Measurements from ENCODE around the gene TUBB2B.

DNA sequence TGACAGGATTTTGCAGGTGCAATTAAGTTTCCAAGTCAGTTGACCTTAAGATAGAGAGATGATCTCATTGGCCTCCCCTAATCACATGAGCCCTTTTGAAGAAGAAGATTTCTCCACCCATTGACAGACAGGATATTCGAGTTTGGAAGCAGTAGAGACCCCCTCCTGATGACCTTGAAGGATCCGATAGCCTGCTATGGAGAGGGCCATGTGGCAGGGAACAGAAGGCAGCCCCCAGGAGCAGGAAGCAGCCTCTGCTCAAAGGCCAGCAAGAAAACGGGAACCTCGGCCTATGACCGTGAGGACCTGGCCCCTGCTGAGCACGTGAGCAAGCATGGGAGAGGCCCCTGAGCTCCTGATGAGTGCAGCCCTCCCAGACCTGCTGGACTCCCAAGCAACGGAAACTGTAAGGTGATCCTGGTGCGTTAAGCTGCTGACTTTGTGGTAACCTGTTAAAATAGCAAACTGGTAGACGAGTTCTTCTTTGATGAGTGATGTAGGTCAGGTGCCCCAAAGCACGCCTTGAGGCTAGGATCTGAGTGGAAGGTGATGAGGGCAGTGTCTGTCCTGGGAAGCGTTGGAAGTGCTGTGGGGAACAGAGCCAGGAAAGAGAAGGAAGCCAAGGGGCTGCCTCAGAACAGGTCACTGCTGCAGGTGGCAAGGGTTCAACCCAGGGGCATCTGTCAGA is 51.6 kb downstream of the TUBB2B start:
- no peak for TF ChIP-seq EZH2 (IDR thresholded peaks at IDR 0.05; ENCODE audit: borderline replicate concordance, control insufficient read depth, low read depth, low read length)
- no peak for TF ChIP-seq REST (IDR thresholded peaks at IDR 0.05; ENCODE audit: low read depth, low read length)
- TF ChIP-seq, protein P1, sequence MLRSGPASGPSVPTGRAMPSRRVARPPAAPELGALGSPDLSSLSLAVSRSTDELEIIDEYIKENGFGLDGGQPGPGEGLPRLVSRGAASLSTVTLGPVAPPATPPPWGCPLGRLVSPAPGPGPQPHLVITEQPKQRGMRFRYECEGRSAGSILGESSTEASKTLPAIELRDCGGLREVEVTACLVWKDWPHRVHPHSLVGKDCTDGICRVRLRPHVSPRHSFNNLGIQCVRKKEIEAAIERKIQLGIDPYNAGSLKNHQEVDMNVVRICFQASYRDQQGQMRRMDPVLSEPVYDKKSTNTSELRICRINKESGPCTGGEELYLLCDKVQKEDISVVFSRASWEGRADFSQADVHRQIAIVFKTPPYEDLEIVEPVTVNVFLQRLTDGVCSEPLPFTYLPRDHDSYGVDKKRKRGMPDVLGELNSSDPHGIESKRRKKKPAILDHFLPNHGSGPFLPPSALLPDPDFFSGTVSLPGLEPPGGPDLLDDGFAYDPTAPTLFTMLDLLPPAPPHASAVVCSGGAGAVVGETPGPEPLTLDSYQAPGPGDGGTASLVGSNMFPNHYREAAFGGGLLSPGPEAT (IDR thresholded peaks at IDR 0.05; ENCODE audit: low read depth): no peak
- TF ChIP-seq POLR2A (IDR thresholded peaks at IDR 0.05; ENCODE audit: low read depth, low read length): no peak
- no peak for TF ChIP-seq POLR2AphosphoS5 (IDR thresholded peaks at IDR 0.05; ENCODE audit: low read length)
- TF ChIP-seq, protein P2, sequence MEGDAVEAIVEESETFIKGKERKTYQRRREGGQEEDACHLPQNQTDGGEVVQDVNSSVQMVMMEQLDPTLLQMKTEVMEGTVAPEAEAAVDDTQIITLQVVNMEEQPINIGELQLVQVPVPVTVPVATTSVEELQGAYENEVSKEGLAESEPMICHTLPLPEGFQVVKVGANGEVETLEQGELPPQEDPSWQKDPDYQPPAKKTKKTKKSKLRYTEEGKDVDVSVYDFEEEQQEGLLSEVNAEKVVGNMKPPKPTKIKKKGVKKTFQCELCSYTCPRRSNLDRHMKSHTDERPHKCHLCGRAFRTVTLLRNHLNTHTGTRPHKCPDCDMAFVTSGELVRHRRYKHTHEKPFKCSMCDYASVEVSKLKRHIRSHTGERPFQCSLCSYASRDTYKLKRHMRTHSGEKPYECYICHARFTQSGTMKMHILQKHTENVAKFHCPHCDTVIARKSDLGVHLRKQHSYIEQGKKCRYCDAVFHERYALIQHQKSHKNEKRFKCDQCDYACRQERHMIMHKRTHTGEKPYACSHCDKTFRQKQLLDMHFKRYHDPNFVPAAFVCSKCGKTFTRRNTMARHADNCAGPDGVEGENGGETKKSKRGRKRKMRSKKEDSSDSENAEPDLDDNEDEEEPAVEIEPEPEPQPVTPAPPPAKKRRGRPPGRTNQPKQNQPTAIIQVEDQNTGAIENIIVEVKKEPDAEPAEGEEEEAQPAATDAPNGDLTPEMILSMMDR (IDR thresholded peaks at IDR 0.05 in 2 of 3, conservative IDR thresholded peaks at IDR 0.05 in 1 of 3; ENCODE audit: control insufficient read depth in 2 of 3, extremely low read depth in 1 of 3, insufficient read depth in 1 of 3, low read depth in 3 of 3, low read length in 3 of 3): no peak
- TF ChIP-seq SREBF2 (IDR thresholded peaks at IDR 0.05; ENCODE audit: low read length): no peak
- TF ChIP-seq SUZ12 (IDR thresholded peaks at IDR 0.05; ENCODE audit: unreplicated experiment): no peak
- TF ChIP-seq MAX (IDR thresholded peaks at IDR 0.05; ENCODE audit: low read depth, low read length): no peak
- no peak for TF ChIP-seq BMI1 (IDR thresholded peaks at IDR 0.05; ENCODE audit: borderline replicate concordance)
- TF ChIP-seq ESRRA (IDR thresholded peaks at IDR 0.05; ENCODE audit: low read length): no peak
- TF ChIP-seq TAF1 (IDR thresholded peaks at IDR 0.05; ENCODE audit: borderline replicate concordance, low read depth, low read length): no peak

Measured in GM12878 (cell line).